IMR-90 (cell line): ENCODE measurements around the gene GRID2IP. TPM values are rescaled to one million over a fixed set of nuclear protein-coding genes. Genes with fewer than 3 reads are reported as not detected.
"Not testable (repeated sequence)": the region's sequence is repeated elsewhere in the genome, so short reads cannot be mapped to it uniquely, and the experiment has no call there.

Experiments
- ATAC-seq: fragments of 200-7000 bp; cut with Tn5 transposase; 2 replicates; pipeline ENCODE4 v1.9.1; 2020; ENCODE audit warnings: low read depth, mild to moderate bottlenecking, moderate library complexity
- BruUV-seq: library from RNA; stranded (reverse); fragments of 400-500 nt; replicated peaks from 2 replicates; lab custom pipeline; 2021; lab: Mats Ljungman, UMichigan
- CTCF ChIA-PET: fragments of 300-600 bp; formaldehyde crosslinking; extraction: SDS; loops from one replicate; lab custom pipeline; 2021; ENCODE audit warnings: antibody characterized with exemption; lab: Yijun Ruan, JAX
- POLR2A ChIA-PET: fragments of 300-600 bp; sonication (Branson Sonifier 250); formaldehyde crosslinking; loops from one replicate; lab custom pipeline; 2022; ENCODE audit warnings: antibody characterized with exemption; ENCODE audit not compliant: unreplicated experiment; lab: Charles Lee
- DNase-seq: peaks from one replicate; pipeline ENCODE4 v3.0.0; 2013
- H2AFZ ChIP-seq: replicated peaks from 2 replicates; pipeline ENCODE3; 2013; ENCODE audit warnings: low read length, mild to moderate bottlenecking; ENCODE audit not compliant: poor library complexity
- H2AK5ac ChIP-seq: 2 replicates; pipeline ENCODE4 v1.6.1; 2013; ENCODE audit warnings: low read depth, low read length, inconsistent platforms
- H2AK9ac ChIP-seq: replicated peaks from 2 replicates; pipeline ENCODE3; 2013; ENCODE audit warnings: mild to moderate bottlenecking, low read depth, low read length, moderate library complexity; ENCODE audit not compliant: poor library complexity
- H2BK120ac ChIP-seq: 2 replicates; pipeline ENCODE4 v1.6.1; 2013; ENCODE audit warnings: low read depth, low read length, inconsistent platforms
- H2BK15ac ChIP-seq: 3 replicates; pipeline ENCODE4 v1.6.1; 2013; ENCODE audit warnings: low read depth, low read length, inconsistent platforms
- H2BK20ac ChIP-seq: 2 replicates; pipeline ENCODE4 v1.6.1; 2013; ENCODE audit warnings: low read depth, mild to moderate bottlenecking, inconsistent platforms, low read length, moderate library complexity
- H2BK5ac ChIP-seq: 2 replicates; pipeline ENCODE4 v1.6.1; 2013; ENCODE audit warnings: mild to moderate bottlenecking, low read depth, low read length, inconsistent platforms; ENCODE audit not compliant: poor library complexity, severe bottlenecking
- H3K14ac ChIP-seq: replicated peaks from 2 replicates; pipeline ENCODE4 v1.6.1; 2013; ENCODE audit warnings: low read depth, low read length, inconsistent platforms
- H3K18ac ChIP-seq: 2 replicates; pipeline ENCODE4 v1.6.1; 2013; ENCODE audit warnings: low read depth, low read length, control low read depth
- H3K23ac ChIP-seq: 2 replicates; pipeline ENCODE4 v1.6.1; 2013; ENCODE audit warnings: low read depth, low read length, inconsistent platforms
- H3K27ac ChIP-seq: 2 replicates; pipeline ENCODE4 v1.5.1; 2013; ENCODE audit warnings: mild to moderate bottlenecking, control low read depth, low read length; ENCODE audit not compliant: insufficient read depth
- H3K27me3 ChIP-seq: 2 replicates; pipeline ENCODE4 v1.6.1; 2013; ENCODE audit warnings: low read length; ENCODE audit not compliant: control insufficient read depth, insufficient read depth
- H3K36me3 ChIP-seq: 2 replicates; pipeline ENCODE4 v1.6.1; 2013; ENCODE audit warnings: low read length, mixed read lengths; ENCODE audit not compliant: control insufficient read depth, insufficient read depth
- H3K4ac ChIP-seq: 2 replicates; pipeline ENCODE4 v1.6.1; 2013; ENCODE audit warnings: low read depth, low read length, inconsistent platforms
- H3K4me1 ChIP-seq: 2 replicates; pipeline ENCODE4 v1.6.1; 2013; ENCODE audit warnings: low read length, mixed read lengths; ENCODE audit not compliant: control insufficient read depth, insufficient read depth
- H3K4me2 ChIP-seq: 2 replicates; pipeline ENCODE4 v1.6.1; 2013; ENCODE audit warnings: low read depth, mild to moderate bottlenecking, control low read depth, low read length, moderate library complexity
- H3K4me3 ChIP-seq: 2 replicates; pipeline ENCODE4 v1.5.1; 2013; ENCODE audit warnings: low read depth, mild to moderate bottlenecking, control low read depth, low read length, moderate library complexity; ENCODE audit not compliant: insufficient read depth
- H3K56ac ChIP-seq: 2 replicates; pipeline ENCODE4 v1.6.1; 2013; ENCODE audit warnings: low read length, inconsistent platforms; ENCODE audit not compliant: insufficient read depth; ENCODE audit errors: extremely low read depth
- H3K79me1 ChIP-seq, 2 experiments: 2 replicates each; pipeline ENCODE4 v1.6.1; 2013; ENCODE audit warnings: low read length in 2 of 2, inconsistent platforms in 1 of 2, low read depth in 1 of 2
- H3K9ac ChIP-seq: 2 replicates; pipeline ENCODE4 v1.6.1; 2013; ENCODE audit warnings: low read depth, low read length, control low read depth
- H3K9me1 ChIP-seq: 2 replicates; pipeline ENCODE4 v1.6.1; 2013; ENCODE audit warnings: low read length, inconsistent platforms; ENCODE audit not compliant: insufficient read depth
- H3K9me3 ChIP-seq: 2 replicates; pipeline ENCODE4 v1.6.1; 2013; ENCODE audit warnings: low read length; ENCODE audit not compliant: control insufficient read depth, insufficient read depth
- H4K20me1 ChIP-seq: 2 replicates; pipeline ENCODE4 v1.6.1; 2013; ENCODE audit warnings: low read length, inconsistent platforms; ENCODE audit not compliant: insufficient read depth
- H4K5ac ChIP-seq: 2 replicates; pipeline ENCODE4 v1.6.1; 2013; ENCODE audit warnings: mild to moderate bottlenecking, low read depth, low read length, control low read depth
- H4K8ac ChIP-seq, 2 experiments: 2 replicates each; pipeline ENCODE4 v1.6.1; 2013; ENCODE audit warnings: low read depth in 2 of 2, low read length in 2 of 2, control low read depth in 1 of 2, inconsistent platforms in 1 of 2
- H4K91ac ChIP-seq: 2 replicates; pipeline ENCODE4 v1.6.1; 2013; ENCODE audit warnings: low read depth, low read length, inconsistent platforms; ENCODE audit not compliant: insufficient read depth
- WGBS, 2 experiments: methylation state at CpG; one replicate each; pipeline versions ENCODE4 v1.1.5 to v1.1.7; 2013; ENCODE audit warnings: missing lambda C conversion rate in 2 of 2; ENCODE audit not compliant: insufficient read length in 1 of 2; ENCODE audit errors: extremely low coverage in 2 of 2; 5-methylcytosine and 5-hydroxymethylcytosine counted together
- dilution Hi-C: fragments of 300-500 bp; cut with HindIII; formaldehyde crosslinking; loops from one replicate; pipeline ENCODE4 v1.14.3; 2018; ENCODE audit warnings: low sequenced_read_pairs; ENCODE audit not compliant: unreplicated experiment
- in situ Hi-C: fragments of 300-500 bp; cut with MboI; formaldehyde crosslinking; loops from 3 replicates; pipeline ENCODE4 v1.14.3; 2019; ENCODE audit warnings: low sequenced_read_pairs, inconsistent platforms, mixed read lengths
- intact Hi-C: fragments of 100-400 bp; cut with micrococcal nuclease; formaldehyde crosslinking; loops from 2 replicates; pipeline ENCODE4 v1.10.0; 2022
- polyA plus RNA-seq, 3 experiments: library from polyadenylated mRNA; depleted of rRNA; stranded (reverse); fragments of >200 nt; gene quantifications; 2 replicates each; pipeline ENCODE4 v1.2.3, GENCODE V29; 2012; ENCODE audit warnings: low replicate concordance in 1 of 3
- total RNA-seq: library from RNA; depleted of rRNA; stranded (reverse); fragments of >200 nt; gene quantifications from 2 replicates; pipeline ENCODE4 v1.2.3, GENCODE V29; 2012

The GRID2IP gene
- total and polyA plus RNA-seq, 2 of the 4 experiments (the other 2 are of a cell fraction): not detected

DNA sequence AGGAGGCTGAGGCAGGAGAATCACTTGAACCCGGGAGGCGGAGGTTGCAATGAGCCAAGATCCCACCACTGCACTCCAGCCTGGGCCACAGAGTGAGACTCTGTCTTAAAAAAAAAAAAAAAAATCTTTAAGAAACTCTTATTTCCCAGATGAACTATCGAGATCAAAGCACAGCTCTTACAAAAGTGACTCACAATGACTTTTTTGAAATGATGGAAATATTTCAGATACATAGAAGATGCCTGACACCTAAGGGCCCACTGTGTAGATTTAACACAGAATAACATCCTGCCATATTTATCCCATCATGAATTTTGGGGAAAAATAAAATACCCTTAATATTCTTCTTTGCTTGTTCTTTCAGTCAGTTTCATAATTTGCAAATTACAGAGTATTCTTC is 92.6 kb downstream of the GRID2IP start:
- H2BK20ac ChIP-seq, H2BK15ac ChIP-seq, ATAC-seq, H4K5ac ChIP-seq, H3K4me2 ChIP-seq, H3K23ac ChIP-seq, H3K9me3 ChIP-seq, H4K8ac ChIP-seq, H2AFZ ChIP-seq, H3K27ac ChIP-seq, POLR2A ChIA-PET, H3K9ac ChIP-seq, H3K4me3 ChIP-seq, H2AK9ac ChIP-seq, H2BK5ac ChIP-seq, H3K27me3 ChIP-seq, H3K56ac ChIP-seq, H3K9me1 ChIP-seq, H2AK5ac ChIP-seq, H2BK120ac ChIP-seq, H3K4me1 ChIP-seq, H4K91ac ChIP-seq, in situ Hi-C loops, BruUV-seq, H3K14ac ChIP-seq, DNase-seq, intact Hi-C loops, H3K4ac ChIP-seq, CTCF ChIA-PET, dilution Hi-C loops, H3K18ac ChIP-seq: not testable (repeated sequence)
- WGBS, 2 experiments: no CpG with 5 or more reads among the region's 3 CpGs
- peaks cover 23% of the 10 kb centered on the region for H3K36me3 ChIP-seq
- H3K79me1 ChIP-seq: peaks cover 12 to 23% of the 10 kb centered on the region in 2 experiments; a peak in 3 of 4 replicates
- H4K20me1 ChIP-seq: peaks cover 17% of the 10 kb centered on the region
